Activated CD4-positive, alpha-beta T cell treated with anti-CD3 and anti-CD28 coated beads, Interleukin-2, amount 50 U/mL, for 4 hours (primary cell): ENCODE data around the gene SIPA1.
A peak's percentile ranks its signal among the peaks of the same experiment; 100 is the strongest.
"Not testable (repeated sequence)": the region's sequence is repeated elsewhere in the genome, so short reads cannot be mapped to it uniquely, and the experiment has no call there.

Source experiments
- DNase-seq, 2 experiments: peaks; one replicate each; pipeline ENCODE4 v3.0.0-alpha.2; 2020

The SIPA1 gene

DNA sequence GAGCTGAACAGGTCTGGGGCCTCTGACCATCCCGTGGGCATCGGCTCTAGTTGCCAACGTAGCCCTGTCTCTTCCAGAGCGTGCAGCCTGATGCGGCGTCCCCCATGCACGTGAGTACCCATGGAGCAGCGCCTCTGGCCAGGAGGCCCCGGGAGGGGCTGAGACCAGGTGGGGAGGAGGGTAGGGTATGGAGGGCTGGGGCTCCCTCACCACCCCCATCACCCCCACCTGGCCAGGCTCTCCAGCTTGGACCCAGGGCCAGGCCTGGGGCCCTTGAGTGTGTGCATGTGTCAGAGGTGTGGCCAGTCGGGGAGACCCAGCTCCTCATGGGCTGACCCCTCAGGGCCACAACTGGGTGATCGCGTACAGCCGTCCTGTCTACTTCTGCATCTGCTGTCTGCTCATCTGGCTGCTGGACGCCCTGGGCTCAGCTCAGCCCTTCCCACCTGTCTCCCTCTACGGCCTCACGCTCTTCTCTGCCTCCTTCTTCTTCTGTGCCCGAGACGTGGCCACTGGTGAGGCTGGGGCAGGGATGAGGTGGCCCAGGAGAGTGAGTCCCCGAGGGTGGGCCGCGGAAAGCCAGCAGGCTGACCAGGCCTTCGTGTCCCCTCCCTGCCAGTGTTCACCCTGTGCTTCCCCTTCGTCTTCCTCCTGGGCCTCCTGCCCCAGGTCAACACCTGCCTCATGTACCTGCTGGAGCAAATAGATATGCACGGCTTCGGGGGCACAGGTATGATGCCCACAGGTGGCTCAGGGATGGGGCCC lies 13.9 kb upstream of the SIPA1 start:
- DNase-seq, result no peak

DNA sequence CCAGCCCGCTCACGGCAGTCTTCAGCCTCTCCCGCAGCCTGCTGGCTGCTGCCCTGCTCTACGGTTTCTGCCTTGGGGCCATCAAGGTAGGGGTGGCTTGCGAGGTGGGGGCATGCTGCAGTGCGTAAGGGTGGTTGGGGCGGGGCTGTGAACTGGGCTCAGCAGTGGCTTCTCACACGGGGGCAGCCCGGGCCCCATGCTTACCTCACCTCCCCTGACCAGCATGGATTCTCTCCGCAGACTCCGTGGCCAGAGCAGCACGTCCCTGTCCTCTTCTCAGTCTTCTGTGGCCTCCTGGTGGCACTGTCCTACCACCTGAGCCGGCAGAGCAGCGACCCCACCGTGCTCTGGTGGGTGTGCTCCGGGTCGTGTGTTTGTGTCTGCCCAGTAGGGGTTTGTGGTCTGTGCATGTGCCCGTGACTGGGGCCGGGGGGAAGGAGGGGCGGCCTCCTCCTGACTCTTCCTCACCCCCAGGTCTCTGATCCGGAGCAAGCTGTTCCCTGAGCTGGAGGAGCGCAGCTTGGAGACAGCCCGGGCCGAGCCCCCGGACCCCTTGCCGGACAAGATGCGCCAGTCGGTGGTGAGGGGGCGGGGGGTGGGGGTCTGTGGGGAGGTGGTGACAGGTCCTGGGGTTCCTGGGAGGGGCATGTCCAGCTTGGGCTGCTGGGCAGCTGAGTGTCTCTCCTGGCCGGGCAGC lies 12.8 kb upstream of the SIPA1 start:
- DNase-seq, result no peak

DNA sequence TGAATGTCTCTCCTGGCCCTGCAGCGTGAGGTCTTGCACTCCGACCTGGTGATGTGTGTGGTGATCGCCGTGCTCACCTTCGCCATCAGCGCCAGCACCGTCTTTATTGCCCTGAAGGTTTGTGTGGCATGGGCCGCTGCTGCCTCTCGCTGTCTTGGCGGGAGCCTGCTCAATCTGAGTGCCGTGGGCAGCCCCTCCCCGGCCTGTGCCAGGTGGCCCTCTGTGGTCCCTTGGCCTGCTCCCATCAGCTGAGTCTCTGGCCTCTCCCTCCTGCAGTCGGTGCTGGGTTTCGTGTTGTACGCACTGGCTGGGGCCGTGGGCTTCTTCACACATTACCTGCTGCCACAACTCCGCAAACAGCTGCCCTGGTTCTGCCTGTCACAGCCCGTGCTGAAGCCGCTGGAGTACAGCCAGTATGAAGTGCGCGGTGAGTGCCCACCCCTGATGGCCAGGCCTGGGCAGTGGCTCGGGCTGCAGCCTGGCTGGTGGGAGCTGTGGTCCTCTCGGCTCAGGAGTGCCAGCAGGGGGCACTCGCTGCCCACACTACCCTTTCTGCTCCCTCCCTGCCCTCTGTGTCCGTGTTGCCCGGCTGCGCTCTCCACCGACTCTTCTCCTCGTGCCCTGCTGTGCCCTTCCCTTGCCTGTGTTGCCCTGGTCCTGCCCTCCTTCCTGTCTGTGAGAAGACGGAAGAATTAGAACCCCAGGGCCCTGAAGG lies 12.1 kb upstream of the SIPA1 start:
- peak in 1 of 2 experiments; percentile 41 for DNase-seq

DNA sequence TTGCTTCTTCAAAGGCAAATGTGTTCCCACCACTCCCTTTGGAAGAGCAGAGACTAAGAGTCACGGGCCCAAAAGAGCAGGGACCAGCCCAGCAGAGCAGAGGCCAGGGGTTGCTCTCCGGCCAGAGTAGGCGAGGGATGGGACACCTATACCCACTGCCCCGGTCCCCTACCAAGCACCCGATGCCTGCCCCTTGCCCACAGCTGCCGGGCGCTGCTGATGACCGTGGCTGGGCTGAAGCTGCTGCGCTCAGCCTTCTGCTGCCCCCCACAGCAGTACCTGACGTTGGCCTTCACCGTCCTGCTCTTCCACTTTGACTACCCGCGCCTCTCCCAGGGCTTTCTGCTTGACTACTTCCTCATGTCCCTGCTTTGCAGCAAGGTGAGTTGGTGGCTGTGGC lies 10.7 kb upstream of the SIPA1 start:
- no peak for DNase-seq

DNA sequence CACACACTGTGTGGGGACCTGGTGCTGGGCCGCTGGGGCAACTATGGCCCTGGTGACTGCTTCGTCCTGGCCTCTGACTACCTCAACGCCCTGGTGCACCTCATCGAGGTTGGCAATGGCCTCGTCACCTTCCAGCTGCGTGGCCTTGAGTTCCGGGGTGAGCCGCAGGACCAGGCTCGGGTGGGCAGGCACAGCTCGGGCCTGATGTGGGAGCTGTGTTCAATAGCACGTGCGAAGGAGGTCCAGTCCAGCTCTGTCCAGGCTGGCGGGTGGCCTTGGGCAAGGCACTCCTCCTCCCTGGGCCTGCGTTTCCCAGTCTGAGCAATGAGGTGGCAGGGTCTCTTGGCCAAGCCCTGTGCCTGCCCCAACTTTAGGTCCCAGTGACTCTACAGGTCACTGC lies 8.3 kb upstream of the SIPA1 start:
- no peak for DNase-seq

DNA sequence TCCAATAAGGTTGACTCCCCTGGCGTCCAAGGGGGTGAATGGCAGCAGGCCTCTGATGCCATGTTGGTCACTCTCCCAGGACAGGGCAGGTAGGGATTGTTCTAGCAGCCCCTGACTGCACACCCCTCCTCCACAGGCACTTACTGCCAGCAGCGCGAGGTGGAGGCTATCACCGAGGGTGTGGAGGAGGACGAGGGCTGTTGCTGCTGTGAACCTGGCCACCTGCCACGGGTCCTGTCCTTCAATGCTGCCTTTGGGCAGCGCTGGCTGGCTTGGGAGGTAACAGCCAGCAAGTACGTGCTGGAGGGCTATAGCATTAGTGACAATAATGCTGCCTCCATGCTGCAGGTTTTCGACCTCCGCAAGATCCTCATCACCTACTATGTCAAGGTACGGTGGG lies 7.7 kb upstream of the SIPA1 start:
- DNase-seq, result no peak

DNA sequence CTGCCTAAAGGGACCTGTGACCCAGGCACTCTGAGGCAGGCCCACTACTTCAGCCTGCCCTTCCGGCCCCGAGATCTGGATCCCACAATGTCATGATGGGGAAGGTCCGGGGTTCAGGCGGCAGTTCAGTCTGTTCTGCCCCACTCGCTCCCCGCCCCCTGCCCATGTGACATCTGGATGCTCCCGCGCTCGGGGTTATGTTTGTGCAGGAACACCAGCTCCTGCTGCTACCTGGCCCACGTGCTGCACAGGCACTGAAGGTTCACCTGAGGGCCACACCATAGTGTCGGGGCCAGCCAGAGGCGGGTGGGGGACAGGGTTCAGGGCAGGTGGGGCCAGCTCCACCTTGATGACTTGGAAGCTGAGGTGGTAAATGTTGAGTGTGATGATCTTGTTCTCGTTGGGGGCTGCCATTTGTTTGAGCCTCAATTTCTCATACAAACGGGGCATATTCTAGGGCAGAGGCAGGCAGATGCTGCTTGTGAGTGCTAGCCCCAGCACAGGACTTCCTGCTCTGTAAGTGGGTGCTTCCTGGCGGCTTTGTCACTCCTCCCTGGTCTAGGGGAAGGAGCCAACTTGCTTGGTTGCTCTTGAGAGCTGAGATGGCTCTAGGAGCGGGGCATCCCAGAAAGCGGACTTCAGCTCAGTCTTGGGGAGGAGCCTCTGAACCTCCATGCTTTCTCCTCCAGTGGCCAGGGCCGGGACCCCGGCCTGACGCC lies 4.4 kb upstream of the SIPA1 start:
- DNase-seq, result no peak

DNA sequence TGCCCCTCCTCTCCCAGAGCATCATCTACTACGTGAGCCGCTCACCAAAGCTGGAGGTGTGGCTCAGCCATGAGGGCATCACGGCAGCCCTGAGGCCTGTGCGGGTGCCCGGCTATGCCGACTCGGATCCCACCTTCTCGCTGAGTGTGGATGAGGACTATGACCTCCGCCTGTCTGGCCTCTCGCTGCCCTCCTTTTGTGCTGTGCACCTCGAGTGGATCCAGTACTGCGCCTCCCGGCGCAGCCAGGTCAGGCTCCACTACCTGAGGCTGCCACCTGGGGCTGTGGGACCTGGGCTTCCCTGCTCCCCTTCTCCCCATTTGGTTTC lies 3.8 kb upstream of the SIPA1 start:
- DNase-seq, result no peak

DNA sequence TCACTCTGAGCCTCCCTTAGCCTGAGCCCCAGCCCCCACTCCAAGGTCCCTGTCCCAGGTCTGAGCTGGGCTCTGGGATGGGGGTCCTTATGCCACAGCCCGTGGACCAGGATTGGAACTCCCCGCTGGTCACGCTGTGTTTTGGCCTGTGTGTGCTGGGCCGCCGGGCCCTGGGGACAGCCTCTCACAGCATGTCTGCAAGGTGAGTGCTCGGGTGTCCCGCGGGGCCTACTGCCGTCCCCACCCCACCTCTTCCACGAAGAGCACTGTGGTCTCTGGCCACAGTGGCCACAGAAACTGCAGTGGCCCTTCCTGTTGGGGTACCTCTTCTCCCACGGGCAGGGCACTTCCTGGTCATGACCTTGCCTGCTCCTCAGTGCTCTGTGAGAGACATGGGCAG lies 3.5 kb upstream of the SIPA1 start:
- DNase-seq, result no peak

DNA sequence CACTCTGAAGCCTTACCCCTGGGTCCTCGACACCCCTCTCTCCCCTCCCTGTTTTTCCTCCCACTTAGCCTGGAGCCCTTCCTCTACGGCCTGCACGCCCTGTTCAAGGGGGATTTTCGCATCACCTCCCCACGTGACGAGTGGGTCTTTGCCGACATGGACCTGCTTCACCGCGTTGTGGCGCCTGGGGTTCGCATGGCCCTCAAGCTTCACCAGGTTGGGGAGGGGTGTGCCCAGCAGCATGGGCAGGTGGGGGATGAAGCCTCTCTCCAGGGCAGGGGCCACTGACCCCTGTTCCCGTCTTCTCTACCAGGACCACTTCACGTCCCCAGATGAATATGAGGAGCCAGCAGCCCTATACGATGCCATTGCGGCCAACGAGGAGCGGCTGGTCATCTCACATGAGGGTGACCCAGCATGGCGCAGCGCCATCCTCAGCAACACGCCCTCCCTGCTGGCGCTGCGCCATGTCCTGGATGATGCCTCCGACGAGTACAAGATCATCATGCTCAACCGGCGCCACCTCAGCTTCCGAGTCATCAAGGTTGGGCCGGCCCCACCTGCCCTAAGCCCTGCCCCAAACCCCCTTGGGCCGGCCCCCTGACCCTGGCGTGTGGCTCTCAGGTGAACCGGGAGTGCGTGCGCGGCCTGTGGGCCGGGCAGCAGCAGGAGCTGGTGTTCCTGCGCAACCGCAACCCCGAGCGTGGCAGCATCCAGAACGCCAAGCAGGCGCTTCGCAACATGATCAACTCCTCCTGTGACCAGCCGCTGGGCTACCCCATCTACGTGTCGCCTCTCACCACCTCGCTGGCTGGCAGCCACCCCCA lies 2.8 kb upstream of the SIPA1 start:
- no peak for DNase-seq

DNA sequence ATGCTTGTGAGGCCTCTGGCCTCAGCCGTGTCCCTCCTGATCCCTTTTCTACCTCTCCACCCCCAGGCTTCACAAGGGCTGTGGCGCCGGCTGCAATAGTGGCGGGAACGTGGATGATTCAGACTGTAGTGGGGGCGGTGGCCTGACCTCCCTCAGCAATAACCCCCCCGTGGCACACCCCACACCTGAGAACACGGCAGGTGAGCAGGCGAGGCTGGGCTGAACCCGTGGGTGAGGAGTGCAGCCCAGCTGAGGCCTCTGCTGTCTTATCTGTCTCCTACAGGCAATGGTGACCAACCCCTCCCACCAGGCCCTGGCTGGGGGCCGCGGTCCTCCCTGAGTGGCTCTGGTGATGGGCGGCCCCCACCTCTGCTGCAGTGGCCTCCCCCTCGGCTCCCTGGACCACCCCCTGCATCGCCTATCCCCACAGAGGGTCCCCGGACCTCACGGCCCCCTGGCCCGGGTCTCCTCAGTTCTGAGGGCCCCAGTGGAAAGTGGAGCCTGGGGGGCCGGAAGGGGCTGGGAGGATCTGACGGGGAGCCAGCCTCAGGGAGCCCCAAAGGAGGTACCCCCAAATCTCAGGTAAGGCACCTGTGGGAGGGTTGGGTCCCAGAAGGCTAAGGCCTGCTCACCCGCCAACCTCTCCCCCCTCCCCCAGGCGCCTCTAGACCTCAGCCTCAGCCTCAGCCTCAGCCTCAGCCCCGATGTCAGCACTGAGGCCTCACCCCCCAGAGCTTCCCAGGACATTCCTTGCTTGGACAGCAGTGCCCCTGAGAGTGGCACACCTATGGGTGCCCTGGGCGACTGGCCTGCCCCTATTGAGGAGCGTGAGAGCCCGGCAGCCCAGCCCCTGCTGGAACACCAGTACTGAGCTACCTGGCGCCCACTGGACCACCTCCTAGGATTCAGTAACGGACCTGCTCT lies 1.5 kb upstream of the SIPA1 start:
- no peak for DNase-seq

DNA sequence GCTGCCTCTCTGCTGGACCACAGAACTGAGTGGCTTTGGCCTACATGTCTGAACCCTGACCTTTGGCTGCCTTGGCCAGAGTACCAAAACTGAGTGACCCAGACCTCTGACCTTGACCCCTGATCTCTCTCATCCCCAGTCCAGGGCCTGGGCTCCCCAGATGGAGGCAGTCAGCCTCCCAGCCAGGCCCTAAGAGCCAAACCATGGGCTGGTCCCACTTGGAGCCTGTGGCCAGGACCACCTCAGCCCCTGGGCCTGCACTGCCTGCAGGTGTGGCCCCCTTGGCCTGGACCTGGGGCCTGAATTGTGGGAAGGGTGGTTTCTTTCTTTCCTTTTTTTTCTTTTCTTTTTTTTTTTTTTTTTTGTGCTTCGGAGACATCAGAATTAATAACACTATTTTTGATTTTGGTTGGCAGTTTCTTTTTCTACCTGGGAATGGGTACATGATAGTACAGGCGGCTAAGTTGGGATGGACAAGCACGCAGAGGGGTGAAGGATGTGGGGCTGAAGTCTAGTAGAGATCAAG lies 806 bp upstream of the SIPA1 start:
- DNase-seq, result no peak

DNA sequence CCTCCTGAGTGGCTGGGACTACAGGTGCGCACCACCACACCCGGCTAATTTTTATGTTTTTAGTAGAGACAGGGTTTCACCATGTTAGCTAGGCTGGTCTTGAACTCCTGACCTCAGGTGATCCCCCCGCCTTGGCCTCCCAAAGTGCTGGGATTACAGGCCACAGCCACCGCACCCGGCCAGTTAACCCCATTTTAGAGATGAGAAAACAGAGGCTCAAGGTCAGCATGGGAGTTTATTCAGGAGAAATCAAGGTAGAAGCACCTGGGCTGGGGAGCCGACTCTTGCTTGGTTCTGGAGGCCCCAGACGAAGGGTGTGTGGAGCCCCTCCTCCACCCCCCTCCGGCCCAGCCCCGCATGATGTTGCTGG lies 1.3 kb downstream of the SIPA1 start:
- not testable (repeated sequence) for DNase-seq

DNA sequence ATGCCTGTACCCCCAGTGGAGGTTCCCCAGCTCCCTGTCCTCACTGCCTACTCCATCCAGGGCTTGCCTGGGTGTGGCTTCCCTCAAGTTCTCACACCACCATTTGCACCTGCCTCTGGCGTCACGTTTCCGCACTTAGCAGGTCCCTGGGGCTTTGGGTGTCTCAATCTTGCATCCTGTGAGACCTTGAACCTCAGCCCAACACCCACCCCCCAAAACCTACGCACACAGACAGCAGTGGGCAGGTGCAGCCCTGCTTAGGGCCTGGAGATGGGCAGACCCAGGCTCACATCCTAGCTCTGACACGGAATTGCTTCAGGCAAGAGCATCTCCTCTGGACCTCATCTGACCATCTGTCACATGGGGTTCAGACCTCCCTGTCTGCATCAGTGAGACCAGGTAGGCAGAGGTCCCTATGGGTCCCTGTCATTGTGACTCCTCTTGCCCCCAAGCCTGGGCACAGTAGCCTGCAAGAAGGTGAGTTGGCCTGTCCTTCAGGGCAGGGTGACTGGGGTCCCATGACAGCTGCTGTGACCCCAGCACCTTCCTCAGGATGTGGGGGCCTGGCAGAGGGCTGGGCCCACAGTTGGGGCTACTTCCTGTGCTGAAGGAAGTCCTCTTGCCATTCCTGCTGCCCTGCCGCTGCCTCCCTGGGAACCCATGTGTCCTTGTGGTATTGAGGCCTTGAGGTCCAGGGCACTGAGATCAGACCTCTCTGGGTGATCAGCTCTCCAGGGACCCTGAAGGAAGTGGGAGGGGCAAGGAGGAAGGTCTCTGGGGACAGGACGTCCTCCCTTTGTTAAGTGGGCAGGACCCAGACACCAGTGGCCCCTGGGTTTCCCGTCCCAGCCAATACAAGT lies 2.0 kb downstream of the SIPA1 start:
- DNase-seq, result peak; percentile 39 to 41

DNA sequence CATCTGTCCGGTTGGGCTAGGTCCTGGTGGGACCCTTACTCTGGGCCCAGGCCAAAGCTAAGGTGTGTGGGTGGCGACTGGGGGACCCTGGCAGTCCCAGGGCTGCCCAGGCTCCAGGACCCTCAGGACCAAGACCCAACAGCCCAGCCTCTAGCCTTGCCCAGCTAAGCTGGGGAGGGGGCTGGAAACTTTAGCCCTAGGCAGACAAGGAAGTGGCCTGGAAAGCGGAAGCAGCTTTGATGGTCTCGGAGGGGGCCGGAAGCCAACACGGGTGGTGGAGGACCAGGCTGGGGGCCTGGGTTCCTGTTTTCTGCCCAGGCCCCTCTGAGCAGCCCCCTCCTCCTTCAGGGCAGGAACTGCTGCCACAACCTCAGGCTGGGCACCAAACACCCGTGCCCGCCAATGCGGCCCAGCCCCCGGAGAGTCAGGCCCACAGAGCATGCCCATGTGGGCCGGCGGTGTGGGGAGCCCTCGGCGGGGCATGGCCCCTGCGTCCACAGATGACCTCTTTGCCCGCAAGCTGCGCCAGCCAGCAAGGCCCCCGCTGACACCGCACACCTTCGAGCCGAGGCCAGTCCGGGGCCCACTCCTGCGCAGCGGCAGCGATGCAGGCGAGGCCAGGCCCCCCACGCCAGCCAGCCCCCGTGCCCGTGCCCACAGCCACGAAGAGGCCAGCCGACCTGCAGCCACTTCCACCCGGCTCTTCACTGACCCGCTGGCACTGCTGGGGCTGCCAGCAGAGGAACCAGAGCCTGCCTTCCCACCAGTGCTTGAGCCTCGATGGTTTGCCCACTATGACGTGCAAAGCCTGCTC lies 2.8 kb downstream of the SIPA1 start:
- DNase-seq, result no peak

DNA sequence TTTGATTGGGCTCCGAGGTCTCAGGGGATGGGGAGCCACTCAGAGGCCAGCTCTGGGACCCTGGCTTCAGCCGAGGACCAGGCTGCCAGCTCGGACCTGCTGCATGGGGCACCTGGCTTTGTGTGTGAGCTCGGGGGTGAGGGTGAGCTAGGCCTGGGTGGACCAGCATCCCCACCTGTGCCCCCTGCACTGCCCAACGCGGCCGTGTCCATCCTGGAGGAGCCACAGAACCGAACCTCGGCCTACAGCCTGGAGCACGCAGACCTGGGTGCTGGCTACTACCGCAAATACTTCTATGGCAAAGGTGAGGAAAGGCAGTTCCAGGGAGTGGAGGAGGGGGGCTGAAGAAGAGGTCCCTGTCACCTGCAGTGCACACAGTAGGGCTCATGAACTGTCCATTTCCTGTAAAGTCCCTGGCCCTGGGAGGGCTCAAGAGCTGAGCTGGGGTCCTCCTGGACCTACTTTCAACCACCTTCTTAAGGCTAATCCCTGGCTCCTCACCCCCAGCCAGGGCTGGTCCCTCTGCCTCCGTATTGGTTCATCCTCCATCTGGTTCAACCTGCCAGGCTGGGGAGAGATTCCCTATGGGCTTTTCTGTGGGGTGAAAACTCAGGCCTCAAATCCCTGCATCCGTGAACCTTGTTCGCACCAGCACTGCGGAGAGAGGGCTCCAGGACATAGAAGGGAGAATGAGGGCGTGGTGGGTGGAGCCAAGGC lies 3.6 kb downstream of the SIPA1 start:
- DNase-seq, result no peak

DNA sequence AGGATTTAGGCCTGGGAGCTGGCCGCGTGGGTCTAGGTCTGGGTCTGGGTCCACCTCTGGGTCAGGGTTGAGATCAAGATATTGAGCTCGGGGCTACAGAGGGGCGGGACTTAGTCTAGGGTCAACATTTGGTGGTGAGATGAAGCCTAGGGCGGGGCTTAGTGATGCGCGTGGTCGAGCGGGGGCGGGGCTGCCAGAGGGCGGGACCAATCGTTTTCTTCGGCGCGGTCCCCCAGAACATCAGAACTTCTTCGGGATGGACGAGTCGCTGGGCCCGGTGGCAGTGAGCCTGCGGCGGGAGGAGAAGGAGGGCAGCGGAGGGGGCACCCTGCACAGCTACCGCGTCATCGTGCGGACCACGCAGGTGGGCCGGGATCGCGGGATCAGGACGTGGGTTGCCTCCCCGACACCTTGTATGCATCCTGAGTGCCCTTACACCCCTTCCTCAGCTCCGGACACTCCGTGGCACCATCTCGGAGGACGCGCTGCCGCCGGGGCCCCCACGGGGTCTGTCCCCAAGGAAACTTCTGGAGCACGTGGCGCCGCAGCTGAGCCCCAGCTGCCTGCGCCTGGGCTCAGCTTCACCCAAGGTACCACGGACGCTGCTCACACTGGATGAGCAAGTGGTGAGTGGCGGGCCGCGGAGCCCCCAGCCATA lies 4.2 kb downstream of the SIPA1 start:
- DNase-seq, result no peak

DNA sequence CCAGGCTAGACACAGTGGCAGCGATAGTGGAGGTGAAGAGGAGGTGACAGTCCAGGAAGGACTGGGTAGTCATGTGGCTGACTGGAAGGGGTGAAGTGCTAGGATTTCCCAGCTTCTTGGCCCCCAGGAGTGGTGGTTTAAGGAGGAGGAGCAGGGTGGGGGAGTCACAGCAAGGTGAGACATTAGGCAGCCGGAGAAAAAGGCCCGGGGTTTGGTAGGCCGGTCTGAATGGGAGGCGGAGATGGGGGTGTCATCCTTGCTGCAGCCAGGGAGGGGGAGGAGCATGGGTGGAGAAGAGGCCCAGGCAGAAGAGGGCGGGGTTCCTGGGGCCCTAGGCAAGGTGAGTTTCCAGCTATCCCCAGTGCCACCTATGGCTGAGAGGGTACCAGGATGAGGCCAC lies 6.1 kb downstream of the SIPA1 start:
- no peak for DNase-seq
